HG02759 (cell line): ENCODE data around the gene NFIX.

Experiments
- ATAC-seq: cut with Tn5 transposase; IDR thresholded peaks from one replicate; pipeline ENCODE4 v1.9.1; 2021; ENCODE audit warnings: mild to moderate bottlenecking, moderate library complexity; ENCODE audit not compliant: unreplicated experiment

NFIX gene

DNA sequence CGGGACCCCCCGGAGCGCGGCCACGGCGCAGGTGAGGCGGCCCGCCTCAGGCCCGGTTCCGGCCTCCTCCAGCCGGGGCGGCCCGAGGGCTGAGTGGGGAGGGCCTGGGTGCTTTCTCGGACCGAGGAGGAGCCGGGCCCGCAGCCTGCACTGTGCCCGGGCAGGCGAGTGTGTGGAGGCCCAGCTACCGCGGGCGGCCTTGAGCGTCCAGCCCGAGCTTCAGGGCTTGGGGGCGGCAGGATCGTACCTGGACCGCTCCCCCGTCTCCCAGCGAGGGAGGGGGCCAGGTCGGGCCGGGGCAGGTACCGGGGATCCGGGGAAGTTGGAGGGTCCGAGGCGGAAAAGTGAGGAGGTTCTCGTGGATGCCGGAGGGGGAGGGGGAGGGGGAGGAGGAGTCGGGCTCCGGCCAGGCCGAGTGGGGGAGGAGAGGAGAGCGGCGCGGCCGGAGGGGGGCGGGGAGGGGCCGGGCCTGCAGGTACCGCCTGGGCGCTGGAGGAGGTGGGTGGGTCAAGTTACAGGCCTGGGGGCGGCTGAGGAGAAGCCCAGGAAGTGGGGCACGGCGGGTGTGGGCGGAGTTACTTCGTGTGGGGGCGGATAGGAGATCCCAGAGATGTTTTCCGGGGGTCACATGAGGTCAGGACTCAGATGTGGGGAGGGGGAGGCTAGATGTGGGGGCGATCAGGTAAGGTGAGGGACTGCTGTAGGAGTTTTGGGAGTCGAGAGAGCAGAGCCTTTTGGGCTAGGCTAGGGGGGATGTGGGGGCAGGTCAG is 123.3 kb downstream of the NFIX start:
- peak; percentile 8 for ATAC-seq

GRCh38 chr19:13119627-13120026 is 124.4 kb downstream of the NFIX start:
- ATAC-seq, result no peak

DNA sequence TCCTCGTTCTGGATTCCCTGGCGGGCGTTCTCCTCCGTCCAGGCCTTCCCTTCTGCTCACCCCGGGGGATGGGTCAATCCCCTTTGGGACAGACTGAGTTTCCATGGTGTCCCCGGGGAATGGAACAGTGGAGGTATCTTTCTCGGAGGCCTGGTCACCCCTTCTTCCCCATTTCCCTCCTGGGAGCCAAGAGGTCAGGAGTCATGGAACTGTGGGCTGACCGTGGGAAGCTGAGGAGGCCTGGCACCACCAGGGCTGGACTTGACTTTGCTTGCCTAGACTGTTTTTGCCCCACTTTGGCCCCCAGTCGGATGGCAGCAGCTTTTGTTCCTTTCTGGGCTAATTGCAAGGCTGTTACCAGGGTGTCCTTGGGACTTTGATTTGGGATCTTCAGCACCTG is 124.8 kb downstream of the NFIX start:
- ATAC-seq, result no peak

- ATAC-seq, result no peak
These were observed 125.5 kb downstream of the NFIX start for GRCh38 chr19:13120817-13121216.

DNA sequence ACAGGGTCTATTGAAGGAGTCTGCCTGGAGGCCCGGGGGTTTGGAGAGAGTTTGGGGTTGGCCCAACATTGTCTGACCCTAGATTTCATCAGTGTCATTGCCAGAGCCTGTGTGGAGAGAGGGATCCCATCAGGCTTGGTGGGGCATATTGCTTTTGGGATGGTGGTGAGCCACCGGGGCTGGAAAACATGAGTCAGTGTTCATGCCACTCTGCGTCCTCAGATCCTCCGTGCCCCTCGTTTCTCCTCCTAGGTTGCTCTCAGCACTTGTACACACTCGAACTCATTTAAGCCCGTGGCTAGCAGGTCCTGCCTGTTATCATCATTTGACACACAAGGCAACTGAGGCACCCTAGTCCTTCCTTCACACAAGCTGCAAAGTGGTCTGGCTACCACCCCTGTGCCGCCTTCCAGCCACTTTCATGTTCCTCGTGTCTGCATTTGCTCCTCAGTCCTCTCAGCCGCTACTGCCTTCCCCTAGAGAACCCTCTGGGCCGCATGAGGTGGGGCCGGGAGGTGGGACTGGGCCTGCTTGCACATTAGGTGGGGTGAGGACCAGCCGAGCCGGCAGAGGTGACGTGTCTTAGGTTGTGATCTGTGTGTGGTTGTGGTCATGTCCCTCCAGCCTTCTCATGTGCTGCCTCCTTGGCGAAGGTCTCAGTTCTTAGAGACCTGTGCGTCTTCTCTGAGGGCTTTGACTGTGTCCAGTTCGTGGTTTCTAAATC is 126.4 kb downstream of the NFIX start:
- no peak for ATAC-seq

DNA sequence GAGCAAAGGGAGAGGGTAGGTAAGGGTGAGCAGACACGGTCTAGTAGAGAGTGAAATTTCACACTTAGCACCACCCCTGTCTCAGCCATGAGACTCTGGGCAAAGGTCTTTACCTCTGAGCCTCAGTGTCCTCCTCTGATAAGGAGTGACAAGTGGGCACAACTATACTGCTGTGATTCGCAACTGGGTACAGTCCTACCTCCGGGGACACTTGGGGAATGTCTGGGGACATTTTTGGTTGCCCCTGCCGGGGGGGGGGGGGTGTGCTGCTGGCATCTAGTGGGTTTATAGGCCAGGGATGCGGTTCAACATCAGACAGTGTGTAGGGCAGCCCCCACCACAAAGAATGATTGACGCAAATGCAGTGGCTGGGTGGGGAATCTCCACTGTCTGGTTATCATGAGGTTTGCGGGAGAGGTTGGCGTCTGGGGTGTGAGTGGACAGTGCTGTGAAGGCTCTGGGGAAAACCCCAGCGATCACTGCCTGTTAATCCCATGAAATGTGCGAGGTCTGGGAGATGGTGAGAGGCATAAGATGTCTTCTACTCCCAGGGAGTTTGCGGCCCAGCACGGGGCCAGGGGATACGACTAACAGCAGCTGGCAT is 127.1 kb downstream of the NFIX start:
- ATAC-seq, result no peak

DNA sequence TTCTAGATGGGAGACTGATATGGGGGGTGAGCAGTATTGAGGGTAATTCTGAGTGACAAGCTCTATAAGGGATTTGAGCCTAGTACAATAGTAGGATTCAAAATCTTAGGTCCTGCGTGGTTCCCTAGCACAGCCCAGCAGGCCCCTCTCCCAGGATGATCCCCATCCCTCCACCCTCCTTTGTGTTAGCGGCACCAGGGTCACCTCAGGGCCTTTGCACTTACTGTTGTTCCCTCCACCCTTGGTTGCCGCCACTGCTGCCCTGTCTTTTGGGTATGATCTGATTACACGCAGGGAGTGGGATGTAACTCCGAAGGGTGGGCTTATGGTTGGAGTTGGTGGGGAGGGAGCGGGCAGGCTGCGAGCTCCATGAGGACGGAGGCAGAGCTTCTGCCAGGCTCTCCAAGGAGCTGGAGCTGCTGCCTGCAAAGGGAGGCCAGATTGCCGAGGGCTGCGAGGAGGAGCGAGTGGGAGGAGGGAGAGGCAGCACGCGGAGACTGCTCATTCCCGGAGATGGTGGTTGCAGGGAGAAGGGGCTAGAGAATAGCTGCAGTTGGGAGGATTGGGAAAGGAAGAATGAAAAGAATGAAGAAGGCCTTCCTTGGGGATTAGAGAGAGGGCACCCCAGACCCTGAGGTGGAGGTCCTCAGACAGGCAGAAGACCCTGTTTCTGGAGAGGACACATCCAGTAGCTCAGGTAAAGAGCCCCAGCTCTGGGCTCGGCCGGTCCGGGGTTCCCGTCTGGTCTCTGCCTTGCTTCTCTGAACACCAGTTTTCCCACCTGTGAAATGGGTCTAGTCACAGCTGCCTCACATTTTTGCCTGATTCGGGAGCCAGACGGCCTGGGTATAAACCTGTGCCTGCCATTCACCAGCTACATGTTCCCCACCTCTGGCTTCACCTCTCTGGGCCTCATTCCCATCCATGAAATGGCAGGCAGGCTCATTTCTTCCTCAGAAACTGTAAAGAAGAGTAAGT is 128.0 kb downstream of the NFIX start:
- ATAC-seq, result no peak

- no peak for ATAC-seq
These were observed 131.8 kb downstream of the NFIX start for GRCh38 chr19:13127051-13127450.

GRCh38 chr19:13127811-13128575 is 132.7 kb downstream of the NFIX start:
- ATAC-seq, result no peak

DNA sequence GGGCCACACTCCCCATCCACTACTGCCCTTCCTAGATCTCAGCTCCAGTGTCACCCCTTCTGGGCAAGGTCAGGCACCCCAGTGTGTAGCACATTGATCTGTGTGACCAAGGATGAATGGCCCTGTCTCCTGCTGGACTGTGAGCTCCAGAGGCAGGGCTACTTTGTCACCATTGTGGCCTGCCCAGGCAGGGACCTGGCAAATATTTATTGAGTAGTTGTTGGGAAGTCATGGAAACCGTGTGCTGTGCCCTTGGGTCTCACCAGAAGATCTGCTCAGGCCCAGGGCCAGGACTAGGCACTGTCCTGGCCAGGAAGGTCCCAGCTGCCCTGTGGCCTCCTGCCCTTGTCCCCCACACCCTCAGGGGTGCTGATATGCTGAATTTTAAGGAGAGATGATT is 133.3 kb downstream of the NFIX start:
- no peak for ATAC-seq

GRCh38 chr19:13129384-13129783 is 134.1 kb downstream of the NFIX start:
- no peak for ATAC-seq

DNA sequence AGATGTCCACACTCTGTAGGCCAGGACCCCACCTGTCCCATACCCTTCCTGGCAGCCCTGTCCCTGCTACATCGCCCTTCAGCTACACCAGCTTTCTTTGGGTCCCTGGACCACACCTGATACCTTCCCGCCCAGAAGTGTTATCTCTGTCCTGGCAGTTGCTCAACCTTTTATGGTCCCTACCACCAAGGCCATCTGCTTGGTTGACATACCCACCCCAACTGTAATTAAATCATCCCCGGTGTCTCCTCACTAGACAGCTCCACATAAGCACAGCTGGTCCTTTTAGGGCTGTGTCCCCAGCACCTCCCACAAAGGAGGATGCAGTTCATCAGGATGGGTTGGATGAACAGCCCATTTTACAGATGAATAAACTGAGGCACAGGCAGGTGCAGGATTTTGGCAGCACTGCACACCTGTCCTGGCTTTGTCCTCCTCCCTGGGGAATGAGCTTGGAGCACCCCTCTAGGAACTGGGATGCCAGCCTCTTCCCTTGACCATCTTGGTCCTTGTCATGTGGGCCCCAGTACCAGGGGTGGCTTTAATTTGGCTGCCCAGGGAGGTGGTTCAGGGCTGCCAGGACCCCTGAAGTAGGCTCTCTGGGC is 135.7 kb downstream of the NFIX start:
- ATAC-seq, result no peak

GRCh38 chr19:13132471-13133180 is 137.4 kb downstream of the NFIX start:
- no peak for ATAC-seq

- no peak for ATAC-seq
These were observed 138.1 kb downstream of the NFIX start for GRCh38 chr19:13133241-13133870.

GRCh38 chr19:13134626-13135025 is 139.4 kb downstream of the NFIX start:
- no peak for ATAC-seq

DNA sequence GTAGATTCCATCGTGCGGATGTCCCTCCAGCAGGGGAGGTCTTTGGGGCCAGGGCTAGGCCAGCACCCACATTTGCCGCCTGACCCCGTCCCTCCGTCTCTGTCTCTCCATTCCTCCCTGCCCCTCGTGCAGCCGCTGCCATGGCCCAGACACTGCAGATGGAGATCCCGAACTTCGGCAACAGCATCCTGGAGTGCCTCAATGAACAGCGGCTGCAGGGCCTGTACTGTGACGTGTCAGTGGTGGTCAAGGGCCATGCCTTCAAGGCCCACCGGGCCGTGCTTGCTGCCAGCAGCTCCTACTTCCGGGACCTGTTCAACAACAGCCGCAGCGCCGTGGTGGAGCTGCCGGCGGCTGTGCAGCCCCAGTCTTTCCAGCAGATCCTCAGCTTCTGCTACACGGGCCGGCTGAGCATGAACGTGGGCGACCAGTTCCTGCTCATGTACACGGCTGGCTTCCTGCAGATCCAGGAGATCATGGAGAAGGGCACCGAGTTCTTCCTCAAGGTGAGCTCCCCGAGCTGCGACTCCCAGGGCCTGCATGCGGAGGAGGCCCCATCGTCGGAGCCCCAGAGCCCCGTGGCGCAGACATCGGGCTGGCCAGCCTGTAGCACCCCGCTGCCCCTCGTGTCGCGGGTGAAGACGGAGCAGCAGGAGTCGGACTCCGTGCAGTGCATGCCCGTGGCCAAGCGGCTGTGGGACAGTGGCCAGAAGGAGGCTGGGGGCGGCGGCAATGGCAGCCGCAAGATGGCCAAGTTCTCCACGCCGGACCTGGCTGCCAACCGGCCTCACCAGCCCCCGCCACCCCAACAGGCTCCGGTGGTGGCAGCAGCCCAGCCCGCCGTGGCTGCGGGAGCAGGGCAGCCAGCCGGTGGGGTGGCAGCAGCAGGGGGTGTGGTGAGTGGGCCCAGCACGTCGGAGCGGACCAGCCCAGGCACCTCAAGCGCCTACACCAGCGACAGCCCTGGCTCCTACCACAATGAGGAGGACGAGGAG is 140.1 kb downstream of the NFIX start:
- no peak for ATAC-seq

DNA sequence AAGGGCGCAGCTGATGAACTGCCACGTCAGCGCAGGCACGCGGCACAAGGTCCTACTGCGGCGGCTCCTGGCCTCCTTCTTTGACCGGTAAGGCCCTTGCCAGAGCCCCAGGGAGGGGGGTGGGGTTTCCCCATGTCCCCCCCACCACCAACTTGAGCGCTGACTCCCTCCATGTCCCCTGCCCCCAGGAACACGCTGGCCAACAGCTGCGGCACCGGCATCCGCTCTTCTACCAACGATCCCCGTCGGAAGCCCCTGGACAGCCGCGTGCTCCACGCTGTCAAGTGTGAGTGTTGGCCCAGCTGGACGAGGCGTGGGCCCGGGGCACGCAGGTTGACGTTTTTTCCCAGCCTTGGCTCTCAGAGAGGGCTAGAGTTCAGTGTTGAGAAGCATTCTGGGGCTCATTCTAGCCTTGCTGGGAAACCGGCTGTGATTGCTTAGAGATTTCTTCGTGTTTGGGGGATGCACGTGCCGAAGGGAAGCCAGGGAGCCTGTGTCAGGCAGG is 142.1 kb downstream of the NFIX start:
- no peak for ATAC-seq
